Stimulated activated CD4-positive, alpha-beta T cell treated with anti-CD3 and anti-CD28 coated beads, Interleukin-4, amount 100 ng/mL, for 1 hour (primary cell): ENCODE measurements around the gene SPATA46.
"Not testable (repeated sequence)": the region's sequence is repeated elsewhere in the genome, so short reads cannot be mapped to it uniquely, and the experiment has no call there.

Experiments
- DNase-seq: peaks from one replicate; pipeline ENCODE4 v3.0.0-alpha.2; 2020

The SPATA46 gene

DNA sequence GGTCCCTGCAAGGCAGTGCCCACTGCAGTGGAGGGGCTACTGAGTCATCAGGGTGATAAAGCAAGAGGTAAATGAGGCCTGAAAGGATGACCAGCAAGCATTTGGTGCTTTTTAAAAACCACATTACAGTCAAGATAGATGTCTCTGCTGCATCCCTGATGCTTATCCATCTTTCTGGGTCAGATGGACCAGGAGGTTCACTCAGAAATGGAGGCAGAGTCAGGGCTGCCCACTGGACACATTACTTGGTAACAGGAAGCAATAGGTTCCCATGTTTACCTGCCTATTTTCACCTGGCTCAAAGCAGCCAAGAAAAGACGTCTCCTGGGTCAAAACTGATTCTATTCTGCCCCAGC is 3.6 kb downstream of the SPATA46 start:
- DNase-seq = no peak

DNA sequence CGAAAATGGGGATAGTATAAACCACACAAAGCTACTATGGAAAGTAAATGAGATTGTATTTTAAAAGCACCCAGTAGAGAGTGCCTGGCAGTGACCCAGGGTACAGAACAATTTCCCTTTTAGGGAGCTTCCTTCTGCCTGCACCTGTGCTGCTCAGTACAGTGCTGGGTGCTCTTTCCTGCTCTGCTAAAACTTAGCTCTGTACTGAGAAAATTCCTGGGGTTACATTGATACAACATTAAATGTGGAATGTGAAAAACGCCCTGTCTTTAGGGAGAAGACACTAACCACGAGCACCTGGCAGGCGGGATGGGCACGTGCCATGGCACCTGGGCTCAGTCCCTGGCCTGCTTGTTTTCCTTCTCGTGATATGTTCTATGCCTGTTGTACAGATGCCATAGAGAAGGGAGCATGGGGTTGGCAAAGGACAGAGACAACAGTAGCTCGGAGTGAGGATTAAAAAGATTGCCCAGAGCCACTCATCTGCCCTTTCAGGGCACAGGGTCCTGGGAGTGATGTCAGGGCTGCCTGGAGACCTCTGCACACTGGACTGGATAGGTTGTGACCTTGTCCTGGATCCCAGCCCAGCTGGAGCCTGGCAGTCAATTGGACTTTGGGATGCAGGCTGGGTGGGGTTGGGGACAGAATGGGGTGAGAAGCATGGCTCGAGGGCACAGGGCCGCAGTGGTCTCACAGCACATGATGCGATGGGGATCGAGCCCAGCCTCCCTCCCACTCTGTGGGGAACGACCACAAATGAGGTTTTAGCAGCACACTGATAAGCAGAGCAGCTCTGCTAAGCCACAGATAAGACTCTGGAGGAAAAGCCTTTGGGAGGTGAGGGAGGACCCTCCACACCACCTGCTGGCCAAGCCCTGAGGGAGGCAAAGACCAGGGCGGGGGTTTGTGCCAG is 4.2 kb downstream of the SPATA46 start:
- DNase-seq = no peak

- DNase-seq = no peak
Observed at GRCh38 chr1:162371611-162372010, 5.0 kb downstream of the SPATA46 start.

DNA sequence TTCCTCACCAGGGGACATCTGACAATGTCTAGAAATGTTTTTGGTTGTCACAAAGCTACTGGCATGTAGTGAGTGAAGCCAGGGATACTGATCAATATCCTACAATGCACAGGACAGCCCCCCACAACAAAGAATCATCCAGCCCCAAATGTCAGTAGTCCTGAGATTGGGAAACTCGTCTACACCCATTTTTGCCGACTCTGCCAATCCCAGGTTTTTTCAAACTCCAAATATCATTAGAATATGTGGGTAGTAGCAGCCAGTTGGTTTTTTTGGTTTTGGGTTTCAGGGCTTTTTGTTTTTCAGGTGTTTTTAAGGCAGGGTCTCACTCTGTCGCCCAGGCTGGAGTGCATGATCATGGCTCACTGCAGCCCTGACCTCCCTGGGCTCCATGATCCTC is 5.9 kb downstream of the SPATA46 start:
- no peak for DNase-seq

DNA sequence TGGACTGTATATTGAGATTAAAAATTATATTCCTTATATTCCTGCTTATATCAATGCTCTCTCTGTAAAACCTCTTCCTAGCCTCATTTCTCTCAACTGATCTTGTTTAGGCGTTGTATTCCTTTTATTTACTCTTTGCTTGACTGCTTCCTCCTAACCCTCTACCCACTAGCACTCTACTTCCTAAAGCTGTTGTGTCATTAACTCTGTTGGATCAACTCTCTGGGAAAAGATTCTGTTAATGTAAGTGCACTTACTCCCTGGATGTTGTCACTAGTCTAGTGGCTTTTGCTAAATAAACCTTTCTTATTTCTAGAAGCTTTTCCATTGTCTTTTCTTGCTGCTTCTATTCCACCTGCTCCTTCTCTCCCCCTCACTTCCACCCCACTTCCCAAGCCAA is 6.5 kb downstream of the SPATA46 start:
- DNase-seq = no peak

DNA sequence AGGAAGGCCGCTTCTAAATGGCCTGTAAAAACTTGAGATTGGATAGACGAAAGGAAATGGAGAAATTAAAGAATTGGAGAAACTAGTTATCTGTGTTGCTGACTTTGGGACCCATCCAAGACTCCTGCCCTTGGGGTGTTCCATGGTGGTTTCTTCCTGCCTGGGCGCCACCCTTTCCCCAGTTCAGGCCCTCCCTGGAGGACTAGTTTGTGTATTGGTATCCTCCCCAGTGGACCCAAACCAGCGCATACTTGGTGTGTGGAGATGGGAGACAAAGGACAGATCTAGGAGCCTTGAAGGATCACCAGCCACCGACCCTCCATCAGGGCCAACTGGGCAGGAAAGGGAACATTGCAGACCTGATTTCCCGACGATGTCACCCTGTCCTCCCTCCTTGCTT is 7.1 kb downstream of the SPATA46 start:
- no peak for DNase-seq

- DNase-seq = no peak
Observed at GRCh38 chr1:162368451-162368850, 8.2 kb downstream of the SPATA46 start.

- DNase-seq = no peak
Observed at GRCh38 chr1:162367772-162368171, 8.9 kb downstream of the SPATA46 start.

DNA sequence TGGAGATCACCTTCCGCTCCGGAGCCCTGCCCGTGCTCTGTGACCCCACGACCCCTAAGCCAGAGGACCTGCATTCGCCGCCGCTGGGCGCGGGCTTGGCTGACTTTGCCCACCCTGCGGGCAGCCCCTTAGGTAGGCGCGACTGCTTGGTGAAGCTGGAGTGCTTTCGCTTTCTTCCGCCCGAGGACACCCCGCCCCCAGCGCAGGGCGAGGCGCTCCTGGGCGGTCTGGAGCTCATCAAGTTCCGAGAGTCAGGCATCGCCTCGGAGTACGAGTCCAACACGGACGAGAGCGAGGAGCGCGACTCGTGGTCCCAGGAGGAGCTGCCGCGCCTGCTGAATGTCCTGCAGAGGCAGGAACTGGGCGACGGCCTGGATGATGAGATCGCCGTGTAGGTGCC is 9.6 kb downstream of the SPATA46 start:
- no peak for DNase-seq

DNA sequence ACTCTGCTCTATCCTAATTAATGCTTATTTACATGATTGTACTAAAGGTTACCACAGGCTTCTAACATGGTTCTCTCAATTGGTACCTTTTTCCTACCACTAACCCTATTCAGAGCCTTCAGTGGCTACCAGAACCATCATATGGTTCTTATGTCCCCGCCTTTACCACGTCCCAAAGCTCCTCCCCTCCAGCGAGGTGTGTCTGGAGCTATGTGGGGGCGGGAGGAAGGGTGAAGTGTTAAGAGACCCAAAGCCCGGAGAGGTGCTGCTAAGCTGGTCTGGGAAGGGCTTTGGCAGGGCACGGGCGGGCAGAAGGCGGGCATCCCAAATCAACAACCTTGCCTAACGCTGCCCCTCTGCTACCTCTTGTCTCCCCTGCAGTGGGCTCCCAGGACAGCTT is 10.0 kb downstream of the SPATA46 start:
- DNase-seq = no peak

DNA sequence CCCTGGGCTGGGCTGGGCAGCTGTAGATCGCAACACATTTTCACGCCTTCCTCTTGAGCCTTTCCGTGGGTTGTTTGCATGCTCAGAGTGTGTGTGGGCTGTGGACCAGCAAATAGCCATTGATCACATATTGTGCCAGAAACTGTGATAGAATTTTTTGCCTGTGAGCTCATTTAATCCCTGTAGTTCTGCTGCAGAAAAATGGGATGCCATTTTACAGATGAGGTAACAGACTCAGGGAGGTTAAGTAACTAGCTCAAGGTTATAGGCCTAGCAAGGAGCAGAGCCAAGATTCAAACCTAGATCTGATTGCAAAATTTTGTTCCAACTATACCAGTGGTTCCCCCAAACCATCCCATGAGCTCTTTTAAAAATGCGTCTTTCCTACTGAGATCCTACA is 10.5 kb downstream of the SPATA46 start:
- DNase-seq = no peak

DNA sequence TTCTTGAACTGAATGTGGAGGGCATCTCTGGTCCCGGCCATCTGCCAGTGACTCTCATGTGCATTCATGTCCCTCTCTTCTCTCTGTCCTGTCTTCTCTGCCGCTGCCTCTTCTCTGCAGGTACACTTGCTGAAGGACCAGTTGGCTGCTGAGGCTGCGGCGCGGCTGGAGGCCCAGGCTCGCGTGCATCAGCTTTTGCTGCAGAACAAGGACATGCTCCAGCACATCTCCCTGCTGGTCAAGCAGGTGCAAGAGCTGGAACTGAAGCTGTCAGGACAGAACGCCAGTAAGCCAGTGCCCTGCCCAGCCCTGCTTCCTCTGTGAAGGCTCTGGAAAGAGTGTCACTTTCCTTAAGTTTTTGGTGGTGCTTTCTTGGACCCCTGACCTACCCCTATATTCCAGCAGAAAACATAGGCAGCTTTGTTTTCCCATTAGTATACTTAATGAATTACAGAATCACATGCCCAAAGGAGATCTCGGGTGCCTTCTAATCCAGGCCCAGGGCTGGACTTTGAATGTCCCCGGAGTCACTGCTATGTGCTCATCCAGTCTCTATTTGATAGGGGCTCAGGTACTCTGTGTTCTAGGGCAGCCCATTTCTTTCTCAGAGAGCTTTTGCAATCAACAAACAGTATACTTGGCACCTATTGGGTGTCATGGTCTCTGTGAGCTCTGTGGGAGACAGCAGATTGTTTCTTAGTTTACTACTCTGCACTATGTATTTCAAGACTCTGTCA is 11.2 kb downstream of the SPATA46 start:
- no peak for DNase-seq

DNA sequence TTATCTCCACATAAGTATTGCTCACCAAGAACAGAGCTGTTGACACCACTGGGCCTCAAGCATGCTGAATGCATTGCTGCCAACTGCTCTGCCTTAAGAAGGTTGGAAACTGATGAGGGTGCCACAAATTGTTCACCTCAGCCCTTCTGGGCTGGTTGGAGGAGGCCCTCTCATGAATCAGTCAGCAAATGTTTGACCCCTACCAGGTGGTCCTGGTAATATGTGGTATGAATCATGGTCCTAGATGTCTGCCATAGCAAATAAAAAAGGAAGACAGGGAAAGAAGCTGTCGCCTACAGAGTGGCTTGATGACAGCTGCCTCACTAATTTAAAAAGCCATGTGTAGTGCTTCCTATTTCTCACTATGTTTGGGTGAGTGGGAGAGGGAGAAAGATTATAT is 12.2 kb downstream of the SPATA46 start:
- DNase-seq = no peak

- DNase-seq = no peak
Observed at GRCh38 chr1:162363823-162364222, 12.8 kb downstream of the SPATA46 start.

- no peak for DNase-seq
Observed at GRCh38 chr1:162361349-162361748, 15.3 kb downstream of the SPATA46 start.

DNA sequence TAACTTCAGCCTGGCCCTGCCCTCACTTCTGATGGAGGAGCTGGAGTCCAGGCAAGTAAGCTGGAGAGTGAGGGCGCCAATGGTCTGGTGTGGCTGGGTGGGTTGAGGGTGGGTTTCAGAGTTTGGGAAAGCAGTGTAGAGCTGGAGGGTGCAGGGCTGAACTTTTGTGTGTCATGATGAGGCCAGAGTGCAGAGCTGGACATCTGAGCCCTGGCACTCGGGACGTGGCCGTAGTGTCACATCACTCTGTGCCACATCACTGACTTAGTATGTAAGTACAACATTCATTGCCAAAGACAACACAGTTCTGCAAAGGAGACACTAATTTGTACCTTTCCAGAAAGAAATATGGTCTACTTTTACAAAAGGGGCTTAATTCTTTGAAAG is 15.8 kb downstream of the SPATA46 start:
- DNase-seq = no peak

GRCh38 chr1:162360237-162360873 is 16.3 kb downstream of the SPATA46 start:
- no peak for DNase-seq

- DNase-seq = no peak
Observed at GRCh38 chr1:162359523-162360236, 17.0 kb downstream of the SPATA46 start.

- DNase-seq = no peak
Observed at GRCh38 chr1:162358928-162359327, 17.7 kb downstream of the SPATA46 start.

DNA sequence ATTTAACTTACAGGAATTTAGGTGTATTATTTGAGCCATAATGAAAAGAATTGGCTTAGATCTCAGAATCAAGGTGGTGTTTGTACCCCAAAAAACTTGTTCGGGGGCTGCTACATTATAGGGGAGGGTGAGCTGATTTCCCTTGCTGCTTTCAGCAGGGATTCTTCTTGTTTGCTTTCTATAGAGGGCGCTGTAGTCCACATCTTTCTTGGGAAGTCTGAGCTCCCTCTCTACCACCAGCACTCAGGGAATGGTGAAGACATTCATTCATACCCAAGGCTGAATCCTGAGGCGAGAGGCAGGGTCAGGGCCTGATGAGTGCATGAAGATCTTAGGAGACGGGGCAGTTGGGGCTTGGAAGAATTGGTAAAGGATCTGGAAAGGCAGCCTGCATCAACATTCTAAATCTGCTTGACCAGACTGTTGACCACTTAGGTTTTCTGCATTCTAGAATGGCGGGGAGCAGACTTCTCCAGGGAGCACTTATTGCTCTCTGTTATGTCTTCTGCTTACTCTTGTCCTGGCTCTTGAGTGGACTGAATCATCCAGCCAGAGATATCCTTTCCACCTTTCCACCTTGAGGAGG is 18.9 kb downstream of the SPATA46 start:
- DNase-seq = no peak

DNA sequence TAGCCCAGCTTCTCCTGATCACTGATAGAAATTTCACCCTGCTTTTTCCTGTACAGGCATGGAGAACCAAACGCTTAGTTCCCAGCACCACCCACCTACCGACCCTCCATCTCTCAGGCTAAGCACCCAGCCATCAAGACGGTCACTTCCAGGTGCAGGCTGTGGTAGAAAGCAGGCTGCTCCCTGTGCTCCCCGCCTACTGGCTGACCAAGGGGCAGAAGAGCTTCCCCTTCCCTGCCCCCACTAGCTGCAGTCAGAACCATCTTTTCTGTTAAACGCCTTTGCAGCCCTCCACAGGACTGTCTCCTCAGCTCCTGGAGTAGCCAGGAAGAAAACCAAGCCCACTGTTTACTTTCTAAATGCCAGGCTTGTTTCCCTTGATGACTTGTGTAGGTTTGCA is 23.0 kb downstream of the SPATA46 start:
- no peak for DNase-seq

- no peak for DNase-seq
Observed at GRCh38 chr1:162353078-162353477, 23.6 kb downstream of the SPATA46 start.

DNA sequence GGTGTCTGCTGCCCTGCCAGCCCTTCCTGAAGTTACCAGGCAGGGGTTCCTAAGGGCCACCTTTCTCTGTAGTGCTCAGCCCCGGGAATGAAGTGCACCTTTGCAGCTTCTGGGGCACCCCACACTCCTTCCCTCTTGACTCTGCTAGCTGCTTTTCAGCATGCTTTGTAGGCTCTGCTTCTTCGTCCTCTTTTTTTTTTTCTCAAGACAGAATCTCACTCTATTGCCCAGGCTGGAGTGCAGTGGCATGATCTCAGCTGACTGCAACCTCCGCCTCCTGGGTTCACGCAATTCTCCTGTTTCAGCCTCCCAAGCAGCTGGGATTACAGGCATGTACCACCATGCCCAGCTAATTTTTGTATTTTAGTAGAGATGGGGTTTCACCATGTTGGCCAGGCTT is 24.8 kb downstream of the SPATA46 start:
- not testable (repeated sequence) for DNase-seq
